ENCODE results near the gene STX2. TPM values are rescaled to one million over a fixed set of nuclear protein-coding genes. Genes with fewer than 3 reads are reported as not detected.

Gene STX2
- total and polyA plus RNA-seq, 10 donors, result 7.4 to 18.4 (median 12.7) TPM

- TF ChIP-seq POLR2A (IDR thresholded peaks at IDR 0.05), result no peak
- no peak for TF ChIP-seq POLR2AphosphoS5 (IDR thresholded peaks at IDR 0.05)
- TF ChIP-seq, protein P1, sequence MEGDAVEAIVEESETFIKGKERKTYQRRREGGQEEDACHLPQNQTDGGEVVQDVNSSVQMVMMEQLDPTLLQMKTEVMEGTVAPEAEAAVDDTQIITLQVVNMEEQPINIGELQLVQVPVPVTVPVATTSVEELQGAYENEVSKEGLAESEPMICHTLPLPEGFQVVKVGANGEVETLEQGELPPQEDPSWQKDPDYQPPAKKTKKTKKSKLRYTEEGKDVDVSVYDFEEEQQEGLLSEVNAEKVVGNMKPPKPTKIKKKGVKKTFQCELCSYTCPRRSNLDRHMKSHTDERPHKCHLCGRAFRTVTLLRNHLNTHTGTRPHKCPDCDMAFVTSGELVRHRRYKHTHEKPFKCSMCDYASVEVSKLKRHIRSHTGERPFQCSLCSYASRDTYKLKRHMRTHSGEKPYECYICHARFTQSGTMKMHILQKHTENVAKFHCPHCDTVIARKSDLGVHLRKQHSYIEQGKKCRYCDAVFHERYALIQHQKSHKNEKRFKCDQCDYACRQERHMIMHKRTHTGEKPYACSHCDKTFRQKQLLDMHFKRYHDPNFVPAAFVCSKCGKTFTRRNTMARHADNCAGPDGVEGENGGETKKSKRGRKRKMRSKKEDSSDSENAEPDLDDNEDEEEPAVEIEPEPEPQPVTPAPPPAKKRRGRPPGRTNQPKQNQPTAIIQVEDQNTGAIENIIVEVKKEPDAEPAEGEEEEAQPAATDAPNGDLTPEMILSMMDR (IDR thresholded peaks at IDR 0.05 in 8 of 11, conservative IDR thresholded peaks at IDR 0.05 in 3 of 11), result no peak
- WGBS, 5 donors, result 82 to 90% (median 85%) methylated on average over 10 of the region's 10 CpGs
- Histone ChIP-seq H3K4me3 (no peak overlapping the region), H3K4me1 (no peaks in the 10 kb centered on the region), H3K36me3 (peaks cover 0 to 98% (median 23%) of the 10 kb centered on the region in 6 donors), H3K27ac (no peak overlapping the region), H3K27me3 (replicated peaks in 1 of 7) (no peaks in the 10 kb centered on the region), H3K9me3 (peaks cover 0 to 8% (median 2%) of the 10 kb centered on the region in 8 donors)
- intact Hi-C loops (cut with DNase I; ENCODE audit: low total_unique reads), result no loop called here
- DNase-seq, result no peak
Measured at GRCh38 chr12:130791629-130792028, 47.4 kb downstream of the STX2 start.

GRCh38 chr12:130788515-130788914 is 50.5 kb downstream of the STX2 start:
- Histone ChIP-seq H3K9me3 (peaks cover 0 to 39% (median 29%) of the 10 kb centered on the region in 8 donors), H3K36me3 (peaks cover 0 to 96% (median 23%) of the 10 kb centered on the region in 6 donors), H3K27me3 (replicated peaks in 1 of 7) (no peaks in the 10 kb centered on the region), H3K4me3 (no peak overlapping the region), H3K27ac (no peak overlapping the region), H3K4me1 (no peaks in the 10 kb centered on the region)
- no peak for DNase-seq
- TF ChIP-seq, protein P1 (IDR thresholded peaks at IDR 0.05 in 8 of 11, conservative IDR thresholded peaks at IDR 0.05 in 3 of 11), result no peak
- no peak for TF ChIP-seq POLR2A (IDR thresholded peaks at IDR 0.05)
- no peak for TF ChIP-seq POLR2AphosphoS5 (IDR thresholded peaks at IDR 0.05)
- WGBS, 5 donors, result 86 to 93% (median 90%) methylated on average over 21 of the region's 21 CpGs
- intact Hi-C loops (cut with DNase I; ENCODE audit: low total_unique reads), result no loop called here

GRCh38 chr12:130787445-130788410 is 51.3 kb downstream of the STX2 start:
- H3K36me3 ChIP-seq, result peaks cover 0 to 91% (median 25%) of the 10 kb centered on the region in 6 donors
- DNase-seq, result no peak
- WGBS, 5 donors, result 91 to 94% (median 93%) methylated on average over 34 to 35 of the region's 35 CpGs
- no peaks in the 10 kb centered on the region for H3K4me1 ChIP-seq
- intact Hi-C loops (cut with DNase I; ENCODE audit: low total_unique reads), result no loop called here
- peaks cover 0 to 39% (median 29%) of the 10 kb centered on the region in 8 donors for H3K9me3 ChIP-seq
- TF ChIP-seq POLR2AphosphoS5 (IDR thresholded peaks at IDR 0.05) (no peak), POLR2A (IDR thresholded peaks at IDR 0.05) (no peak)
- TF ChIP-seq, protein P1 (IDR thresholded peaks at IDR 0.05 in 8 of 11, conservative IDR thresholded peaks at IDR 0.05 in 3 of 11), result no peak
- H3K27me3 ChIP-seq (replicated peaks in 1 of 7), result no peaks in the 10 kb centered on the region
- H3K4me3 ChIP-seq, result no peak overlapping the region
- H3K27ac ChIP-seq, result no peak overlapping the region

DNA sequence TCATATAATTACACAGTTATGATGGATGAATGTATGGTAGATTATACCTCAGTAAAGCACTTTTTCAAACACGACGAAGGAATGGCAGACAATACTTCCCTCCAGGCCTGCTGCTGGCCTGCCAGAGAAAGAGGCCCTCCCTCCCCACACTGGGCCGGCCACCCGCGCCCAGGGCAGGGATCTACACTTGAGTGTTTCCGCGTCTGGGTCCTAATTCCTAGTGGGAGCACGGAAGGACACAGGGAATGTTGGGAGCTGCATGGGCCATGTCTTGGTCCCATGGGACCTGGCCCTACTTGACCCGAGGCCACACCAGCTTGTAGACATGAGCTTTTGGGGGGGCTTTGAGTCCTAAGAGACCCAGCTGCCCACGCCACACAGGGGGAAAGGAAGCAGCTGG is 52.0 kb downstream of the STX2 start:
- 85 to 94% (median 90%) methylated on average over 5 to 10 of the region's 10 CpGs for WGBS, 5 donors
- no peak overlapping the region for H3K4me3 ChIP-seq
- no peak overlapping the region for H3K27ac ChIP-seq
- H3K4me1 ChIP-seq, result no peaks in the 10 kb centered on the region
- H3K9me3 ChIP-seq, result peaks cover 0 to 39% (median 29%) of the 10 kb centered on the region in 8 donors
- TF ChIP-seq, protein P1 (IDR thresholded peaks at IDR 0.05 in 8 of 11, conservative IDR thresholded peaks at IDR 0.05 in 3 of 11), result no peak
- TF ChIP-seq POLR2A (IDR thresholded peaks at IDR 0.05), result no peak
- TF ChIP-seq POLR2AphosphoS5 (IDR thresholded peaks at IDR 0.05), result no peak
- no peaks in the 10 kb centered on the region for H3K27me3 ChIP-seq (replicated peaks in 1 of 7)
- DNase-seq, result no peak
- peaks cover 0 to 84% (median 25%) of the 10 kb centered on the region in 6 donors for H3K36me3 ChIP-seq
- intact Hi-C loops (cut with DNase I; ENCODE audit: low total_unique reads), result no loop called here

Data from spleen (tissue), 11 donors.